ENCODE results near the gene GPC3.

DNA sequence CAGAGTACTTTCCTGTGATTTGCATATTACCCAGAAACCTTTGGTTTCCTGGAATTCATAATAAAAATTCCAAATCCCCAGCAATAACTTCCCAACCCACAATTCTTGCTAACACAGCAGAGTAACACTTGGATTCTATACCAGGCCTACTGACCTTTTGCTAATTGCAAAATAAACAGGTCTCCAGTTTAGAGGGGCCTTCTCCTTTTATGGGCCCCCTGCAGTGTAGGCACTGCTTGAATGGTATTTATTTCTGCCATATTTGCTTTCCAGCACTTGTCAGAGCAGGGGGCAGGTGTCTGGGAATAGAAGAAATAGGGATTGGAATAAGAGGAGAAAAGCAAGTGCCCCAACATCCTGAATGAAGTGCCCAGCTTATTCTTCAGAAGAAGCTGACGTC is 25.3 kb upstream of the GPC3 start:
- TF ChIP-seq ZNF266 (tag by site-specific recombination; IDR thresholded peaks at IDR 0.05; ENCODE audit: low read depth): no peak
- TF ChIP-seq EGR2 (tag by site-specific recombination; IDR thresholded peaks at IDR 0.05; ENCODE audit: low read depth): no peak
- TF ChIP-seq, protein P1, sequence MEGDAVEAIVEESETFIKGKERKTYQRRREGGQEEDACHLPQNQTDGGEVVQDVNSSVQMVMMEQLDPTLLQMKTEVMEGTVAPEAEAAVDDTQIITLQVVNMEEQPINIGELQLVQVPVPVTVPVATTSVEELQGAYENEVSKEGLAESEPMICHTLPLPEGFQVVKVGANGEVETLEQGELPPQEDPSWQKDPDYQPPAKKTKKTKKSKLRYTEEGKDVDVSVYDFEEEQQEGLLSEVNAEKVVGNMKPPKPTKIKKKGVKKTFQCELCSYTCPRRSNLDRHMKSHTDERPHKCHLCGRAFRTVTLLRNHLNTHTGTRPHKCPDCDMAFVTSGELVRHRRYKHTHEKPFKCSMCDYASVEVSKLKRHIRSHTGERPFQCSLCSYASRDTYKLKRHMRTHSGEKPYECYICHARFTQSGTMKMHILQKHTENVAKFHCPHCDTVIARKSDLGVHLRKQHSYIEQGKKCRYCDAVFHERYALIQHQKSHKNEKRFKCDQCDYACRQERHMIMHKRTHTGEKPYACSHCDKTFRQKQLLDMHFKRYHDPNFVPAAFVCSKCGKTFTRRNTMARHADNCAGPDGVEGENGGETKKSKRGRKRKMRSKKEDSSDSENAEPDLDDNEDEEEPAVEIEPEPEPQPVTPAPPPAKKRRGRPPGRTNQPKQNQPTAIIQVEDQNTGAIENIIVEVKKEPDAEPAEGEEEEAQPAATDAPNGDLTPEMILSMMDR (tag by site-specific recombination; IDR thresholded peaks at IDR 0.05): no peak
- TF ChIP-seq, protein P2, sequence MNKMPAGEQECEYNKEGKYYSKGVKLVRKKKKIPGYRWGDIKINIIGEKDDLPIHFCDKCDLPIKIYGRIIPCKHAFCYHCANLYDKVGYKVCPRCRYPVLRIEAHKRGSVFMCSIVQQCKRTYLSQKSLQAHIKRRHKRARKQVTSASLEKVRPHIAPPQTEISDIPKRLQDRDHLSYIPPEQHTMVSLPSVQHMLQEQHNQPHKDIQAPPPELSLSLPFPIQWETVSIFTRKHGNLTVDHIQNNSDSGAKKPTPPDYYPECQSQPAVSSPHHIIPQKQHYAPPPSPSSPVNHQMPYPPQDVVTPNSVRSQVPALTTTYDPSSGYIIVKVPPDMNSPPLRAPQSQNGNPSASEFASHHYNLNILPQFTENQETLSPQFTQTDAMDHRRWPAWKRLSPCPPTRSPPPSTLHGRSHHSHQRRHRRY (tag by site-specific recombination; IDR thresholded peaks at IDR 0.05): no peak
- no peak for TF ChIP-seq REPIN1 (tag by site-specific recombination; IDR thresholded peaks at IDR 0.05; ENCODE audit: low read depth)
- TF ChIP-seq ZNF239 (tag by site-specific recombination; IDR thresholded peaks at IDR 0.05): no peak
- TF ChIP-seq, protein P3, sequence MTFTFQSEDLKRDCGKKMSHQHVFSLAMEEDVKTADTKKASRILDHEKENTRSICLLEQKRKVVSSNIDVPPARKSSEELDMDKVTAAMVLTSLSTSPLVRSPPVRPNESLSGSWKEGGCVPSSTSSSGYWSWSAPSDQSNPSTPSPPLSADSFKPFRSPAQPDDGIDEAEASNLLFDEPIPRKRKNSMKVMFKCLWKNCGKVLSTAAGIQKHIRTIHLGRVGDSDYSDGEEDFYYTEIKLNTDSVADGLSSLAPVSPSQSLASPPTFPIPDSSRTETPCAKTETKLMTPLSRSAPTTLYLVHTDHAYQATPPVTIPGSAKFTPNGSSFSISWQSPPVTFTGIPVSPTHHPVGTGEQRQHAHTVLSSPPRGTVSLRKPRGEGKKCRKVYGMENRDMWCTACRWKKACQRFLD (tag by site-specific recombination; IDR thresholded peaks at IDR 0.05): no peak

Measured in HEK293 (cell line).